OCI-LY7 (cell line): ENCODE data around the gene GRIA1.

Experiments used
- CTCF ChIP-seq: fragments of 200-600 bp; sonication (generic); conservative IDR thresholded peaks from 2 replicates; pipeline ENCODE4 v1.5.1; 2014; ENCODE audit warnings: mild to moderate bottlenecking, antibody characterized with exemption, low read length, moderate library complexity, mixed read lengths
- EZH2phosphoT487 ChIP-seq: fragments of 200-600 bp; sonication (generic); IDR thresholded peaks from 2 replicates; pipeline ENCODE4 v1.6.1; 2018; ENCODE audit warnings: low read depth, borderline replicate concordance, mild to moderate bottlenecking, mixed run types, antibody characterized with exemption, low read length, moderate library complexity, mixed read lengths

- TF ChIP-seq CTCF: no peak
- TF ChIP-seq EZH2phosphoT487: no peak
Measured at GRCh38 chr5:153658606-153659005, 168.1 kb downstream of the GRIA1 start.
